Measurements from ENCODE around the gene RPAIN. TPM values are rescaled to one million over a fixed set of nuclear protein-coding genes. Genes with fewer than 3 reads are reported as not detected.

Gene RPAIN
- total and polyA plus RNA-seq, 2 experiments from 2014 or later: 69.7 to 115 TPM

DNA sequence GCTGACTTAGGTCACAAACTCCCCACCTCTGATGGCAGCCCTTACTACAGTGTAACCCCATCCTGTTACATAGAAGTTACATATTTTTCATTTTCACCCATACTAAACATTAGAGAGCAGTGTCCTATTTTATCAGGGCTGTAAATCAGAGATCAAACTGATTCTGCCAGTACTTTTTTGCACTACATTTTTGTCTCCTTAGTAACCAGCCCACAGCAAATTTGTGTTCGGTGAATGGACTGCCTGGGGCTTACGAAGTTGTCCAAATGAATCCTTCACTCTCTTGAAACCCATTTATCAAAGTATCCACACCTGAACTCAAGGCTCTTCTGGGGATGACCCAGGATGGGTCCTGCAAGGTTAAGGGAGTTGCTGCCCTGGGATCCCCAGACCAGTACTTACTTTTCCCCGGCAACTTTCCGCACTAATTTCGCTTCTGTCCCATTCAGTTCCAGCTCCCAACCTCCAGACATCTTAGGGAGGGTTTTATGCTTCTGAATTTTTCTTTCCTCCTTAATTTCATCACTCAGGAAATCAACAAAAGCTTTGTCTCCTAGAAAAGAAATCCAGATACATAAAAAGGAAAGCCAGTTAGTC lies 17.8 kb downstream of the RPAIN start:
- ATAC-seq: no peak
- H3K79me2 ChIP-seq (replicated peaks; ENCODE audit: insufficient read depth): peaks cover 35% of the 10 kb centered on the region
- peaks cover 7% of the 10 kb centered on the region; the same call in 1 of the 2 replicates for H3K4me1 ChIP-seq (ENCODE audit: insufficient read depth)
- H3K27ac ChIP-seq (ENCODE audit: low read depth): peak overlapping the region; percentile 61; the same call in 1 of the 2 replicates
- peak overlapping the region; percentile 71 for H3K4me3 ChIP-seq
- peaks cover 31% of the 10 kb centered on the region for H4K20me1 ChIP-seq (replicated peaks; ENCODE audit: insufficient read depth)
- DNase-seq (ENCODE audit: low spot score): no peak
- H3K27me3 ChIP-seq (ENCODE audit: insufficient read depth): no peaks in the 10 kb centered on the region
- H3F3A ChIP-seq (replicated peaks; ENCODE audit: low read depth): peaks cover 40% of the 10 kb centered on the region; the same call in 1 of the 2 replicates
- Mint-ChIP-seq H3K4me1 (peaks cover 24% of the 10 kb centered on the region), H3K9me3 (no peaks in the 10 kb centered on the region; the same call in 2 of the 3 replicates), H3K27ac (peak overlapping the region; percentile 59), H3K27me3 (ENCODE audit: insufficient read depth, low read depth, poor library complexity) (peaks cover 8% of the 10 kb centered on the region), H3K4me3 (peak overlapping the region; percentile 92), H3K36me3 (ENCODE audit: low read depth) (peaks cover 62% of the 10 kb centered on the region)
- H3K4me2 ChIP-seq: peak overlapping the region; percentile 80
- H3K36me3 ChIP-seq (ENCODE audit: insufficient read depth): peaks cover 44% of the 10 kb centered on the region
- no peaks in the 10 kb centered on the region for H3K9me2 ChIP-seq (ENCODE audit: insufficient read depth)
- no peak overlapping the region for H2AFZ ChIP-seq
- TF ChIP-seq CREB1 (CRISPR knock-in tag; IDR thresholded peaks at IDR 0.05; ENCODE audit: low read depth) (no peak), POLR2AphosphoS5 (IDR thresholded peaks at IDR 0.05; ENCODE audit: low read depth) (no peak), ZNF331 (CRISPR knock-in tag; IDR thresholded peaks at IDR 0.05; ENCODE audit: low read depth) (no peak), STAT1 (IDR thresholded peaks at IDR 0.05; ENCODE audit: unreplicated experiment) (no peak)
- TF ChIP-seq, protein P1, sequence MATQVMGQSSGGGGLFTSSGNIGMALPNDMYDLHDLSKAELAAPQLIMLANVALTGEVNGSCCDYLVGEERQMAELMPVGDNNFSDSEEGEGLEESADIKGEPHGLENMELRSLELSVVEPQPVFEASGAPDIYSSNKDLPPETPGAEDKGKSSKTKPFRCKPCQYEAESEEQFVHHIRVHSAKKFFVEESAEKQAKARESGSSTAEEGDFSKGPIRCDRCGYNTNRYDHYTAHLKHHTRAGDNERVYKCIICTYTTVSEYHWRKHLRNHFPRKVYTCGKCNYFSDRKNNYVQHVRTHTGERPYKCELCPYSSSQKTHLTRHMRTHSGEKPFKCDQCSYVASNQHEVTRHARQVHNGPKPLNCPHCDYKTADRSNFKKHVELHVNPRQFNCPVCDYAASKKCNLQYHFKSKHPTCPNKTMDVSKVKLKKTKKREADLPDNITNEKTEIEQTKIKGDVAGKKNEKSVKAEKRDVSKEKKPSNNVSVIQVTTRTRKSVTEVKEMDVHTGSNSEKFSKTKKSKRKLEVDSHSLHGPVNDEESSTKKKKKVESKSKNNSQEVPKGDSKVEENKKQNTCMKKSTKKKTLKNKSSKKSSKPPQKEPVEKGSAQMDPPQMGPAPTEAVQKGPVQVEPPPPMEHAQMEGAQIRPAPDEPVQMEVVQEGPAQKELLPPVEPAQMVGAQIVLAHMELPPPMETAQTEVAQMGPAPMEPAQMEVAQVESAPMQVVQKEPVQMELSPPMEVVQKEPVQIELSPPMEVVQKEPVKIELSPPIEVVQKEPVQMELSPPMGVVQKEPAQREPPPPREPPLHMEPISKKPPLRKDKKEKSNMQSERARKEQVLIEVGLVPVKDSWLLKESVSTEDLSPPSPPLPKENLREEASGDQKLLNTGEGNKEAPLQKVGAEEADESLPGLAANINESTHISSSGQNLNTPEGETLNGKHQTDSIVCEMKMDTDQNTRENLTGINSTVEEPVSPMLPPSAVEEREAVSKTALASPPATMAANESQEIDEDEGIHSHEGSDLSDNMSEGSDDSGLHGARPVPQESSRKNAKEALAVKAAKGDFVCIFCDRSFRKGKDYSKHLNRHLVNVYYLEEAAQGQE (IDR thresholded peaks at IDR 0.05; ENCODE audit: unreplicated experiment): no peak
- TF ChIP-seq, protein P2, sequence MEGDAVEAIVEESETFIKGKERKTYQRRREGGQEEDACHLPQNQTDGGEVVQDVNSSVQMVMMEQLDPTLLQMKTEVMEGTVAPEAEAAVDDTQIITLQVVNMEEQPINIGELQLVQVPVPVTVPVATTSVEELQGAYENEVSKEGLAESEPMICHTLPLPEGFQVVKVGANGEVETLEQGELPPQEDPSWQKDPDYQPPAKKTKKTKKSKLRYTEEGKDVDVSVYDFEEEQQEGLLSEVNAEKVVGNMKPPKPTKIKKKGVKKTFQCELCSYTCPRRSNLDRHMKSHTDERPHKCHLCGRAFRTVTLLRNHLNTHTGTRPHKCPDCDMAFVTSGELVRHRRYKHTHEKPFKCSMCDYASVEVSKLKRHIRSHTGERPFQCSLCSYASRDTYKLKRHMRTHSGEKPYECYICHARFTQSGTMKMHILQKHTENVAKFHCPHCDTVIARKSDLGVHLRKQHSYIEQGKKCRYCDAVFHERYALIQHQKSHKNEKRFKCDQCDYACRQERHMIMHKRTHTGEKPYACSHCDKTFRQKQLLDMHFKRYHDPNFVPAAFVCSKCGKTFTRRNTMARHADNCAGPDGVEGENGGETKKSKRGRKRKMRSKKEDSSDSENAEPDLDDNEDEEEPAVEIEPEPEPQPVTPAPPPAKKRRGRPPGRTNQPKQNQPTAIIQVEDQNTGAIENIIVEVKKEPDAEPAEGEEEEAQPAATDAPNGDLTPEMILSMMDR (conservative IDR thresholded peaks at IDR 0.05; ENCODE audit: low read depth in 2 of 2): no peak

DNA sequence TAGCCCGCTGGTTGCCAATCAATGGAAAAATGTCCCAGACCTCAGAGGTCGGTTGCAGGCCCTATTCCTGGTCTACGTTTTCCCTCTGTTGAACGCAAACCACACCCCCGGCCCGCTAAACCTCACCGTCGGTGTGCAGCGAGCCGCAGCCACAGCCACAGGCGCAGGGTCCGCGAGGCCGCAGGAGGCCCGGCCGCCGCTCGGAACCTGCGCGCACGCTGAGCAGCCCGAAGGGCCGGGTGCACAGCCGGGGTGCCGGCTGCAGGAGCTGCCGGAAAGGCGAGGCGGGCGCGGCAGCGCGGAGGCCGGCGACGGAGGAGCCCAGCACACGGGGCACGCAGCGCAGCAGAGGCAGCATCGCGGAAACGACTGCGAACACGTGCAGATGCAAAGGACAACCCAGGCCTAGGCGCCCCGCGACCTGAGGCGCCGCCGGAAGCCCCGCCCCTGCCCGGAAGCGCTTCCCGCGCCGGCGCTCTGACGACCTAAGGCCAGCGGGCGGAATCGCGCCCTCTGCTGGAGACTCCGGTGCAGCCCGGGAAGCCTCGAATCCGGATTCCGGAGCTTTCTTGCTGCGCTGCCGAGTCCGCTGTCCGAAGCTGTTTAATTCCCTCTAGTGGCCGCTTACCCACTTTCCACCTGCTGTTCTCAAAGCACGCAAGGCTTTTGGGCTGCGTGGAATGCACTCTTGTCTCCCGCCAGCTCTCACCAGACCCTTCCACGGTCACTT lies 18.9 kb downstream of the RPAIN start, which contains the start of gene C1QBP:
Gene C1QBP (minus strand): TSS at position 440 of the 730 bp plus-strand sequence. CDS start 82 bp downstream, at position 358.
- H3K27ac ChIP-seq (ENCODE audit: low read depth): peak within 1 kb of the TSS; percentile 80
- H3K36me3 Mint-ChIP-seq (ENCODE audit: low read depth): peaks cover 60% of the 10 kb centered on the region
- H4K20me1 ChIP-seq (replicated peaks; ENCODE audit: insufficient read depth): peaks cover 30% of the 10 kb centered on the region
- H3K27me3 Mint-ChIP-seq (ENCODE audit: insufficient read depth, low read depth, poor library complexity): peaks cover 6% of the 10 kb centered on the region
- H3K79me2 ChIP-seq (replicated peaks; ENCODE audit: insufficient read depth): peaks cover 39% of the 10 kb centered on the region
- H3K36me3 ChIP-seq (ENCODE audit: insufficient read depth): peaks cover 40% of the 10 kb centered on the region
- TF ChIP-seq ZNF331 (CRISPR knock-in tag; IDR thresholded peaks at IDR 0.05; ENCODE audit: low read depth) (no peak), POLR2AphosphoS5 (IDR thresholded peaks at IDR 0.05; ENCODE audit: low read depth) (peak; percentile 79), CREB1 (CRISPR knock-in tag; IDR thresholded peaks at IDR 0.05; ENCODE audit: low read depth) (peak; percentile 55; the same call in 1 of the 2 replicates), EZH2phosphoT487 (IDR thresholded peaks at IDR 0.05; ENCODE audit: unreplicated experiment) (no peak)
- TF ChIP-seq, protein P2 (conservative IDR thresholded peaks at IDR 0.05; ENCODE audit: low read depth in 2 of 2): peak; percentile 81 to 88
- H3K27ac Mint-ChIP-seq: peak within 1 kb of the TSS; percentile 83
- peak within 1 kb of the TSS; percentile 80 for H3K4me2 ChIP-seq
- no peaks in the 10 kb centered on the region for H3K9me2 ChIP-seq (ENCODE audit: insufficient read depth)
- H3K4me3 Mint-ChIP-seq: peak within 1 kb of the TSS; percentile 92
- peaks cover 7% of the 10 kb centered on the region; the same call in 1 of the 2 replicates for H3K4me1 ChIP-seq (ENCODE audit: insufficient read depth)
- peak; percentile 96 for DNase-seq (ENCODE audit: low spot score)
- H3F3A ChIP-seq (replicated peaks; ENCODE audit: low read depth): peaks cover 29% of the 10 kb centered on the region; the same call in 1 of the 2 replicates
- H2AFZ ChIP-seq: peak within 1 kb of the TSS; percentile 65
- H3K4me1 Mint-ChIP-seq: peaks cover 24% of the 10 kb centered on the region
- no peaks in the 10 kb centered on the region for H3K27me3 ChIP-seq (ENCODE audit: insufficient read depth)
- H3K4me3 ChIP-seq: peak within 1 kb of the TSS; percentile 71
- H3K9me3 Mint-ChIP-seq: no peaks in the 10 kb centered on the region; the same call in 2 of the 3 replicates
- peak; percentile 88 for ATAC-seq
